CD4-positive, alpha-beta T cell (primary cell): Measurements from ENCODE around the gene DDIT4. TPM values are rescaled to one million over a fixed set of nuclear protein-coding genes. Genes with fewer than 3 reads are reported as not detected.

Experiments used
- ATAC-seq: fragments of 200-7000 bp; cut with Tn5 transposase; one replicate; pipeline ENCODE4 v1.10.0; 2022; ENCODE audit warnings: mild to moderate bottlenecking; ENCODE audit not compliant: poor library complexity
- CTCF ChIA-PET: fragments of 350-600 bp; sonication (Branson Sonifier 250); formaldehyde crosslinking; loops from one replicate; lab custom pipeline; 2021; ENCODE audit warnings: antibody characterized with exemption, inconsistent platforms; lab: Charles Lee
- POLR2A ChIA-PET: fragments of 350-600 bp; sonication (Branson Sonifier 250); formaldehyde crosslinking; loops from one replicate; lab custom pipeline; 2021; ENCODE audit warnings: antibody characterized with exemption, inconsistent platforms; lab: Charles Lee
- DNase-seq, 14 experiments: peaks; one replicate each; pipeline ENCODE4 v3.0.0-alpha.2; 2013 to 2020; ENCODE audit warnings: mixed read lengths in 2 of 14
- H3K27ac ChIP-seq, 2 donors: one replicate each; pipeline versions ENCODE4 v1.5.1 to v1.7.0; 2013; ENCODE audit warnings: low read length in 2 of 2, low read depth in 1 of 2, mild to moderate bottlenecking in 1 of 2
- H3K27me3 ChIP-seq, 2 experiments: 1 replicate in 1 of 2; 2 replicates in 1 of 2; pipeline versions ENCODE4 v1.6.1 to v1.7.0; 2013; ENCODE audit warnings: low read length in 2 of 2, control low read depth in 1 of 2, mild to moderate bottlenecking in 1 of 2, moderate library complexity in 1 of 2; ENCODE audit not compliant: insufficient read depth in 2 of 2, control insufficient read depth in 1 of 2
- H3K36me3 ChIP-seq: one replicate; pipeline ENCODE4 v1.6.1; 2013; ENCODE audit warnings: low read length, control low read depth; ENCODE audit not compliant: insufficient read depth
- H3K4me1 ChIP-seq: one replicate; pipeline ENCODE4 v1.6.1; 2013; ENCODE audit warnings: low read length, control low read depth; ENCODE audit not compliant: insufficient read depth
- H3K4me3 ChIP-seq: one replicate; pipeline ENCODE4 v1.5.1; 2013; ENCODE audit warnings: mild to moderate bottlenecking, low read length, moderate library complexity
- H3K9me3 ChIP-seq, 2 experiments: 1 replicate in 1 of 2; 2 replicates in 1 of 2; pipeline versions ENCODE4 v1.6.1 to v1.7.0; 2013; ENCODE audit warnings: low read length in 2 of 2, mild to moderate bottlenecking in 2 of 2, control low read depth in 1 of 2, moderate library complexity in 1 of 2; ENCODE audit not compliant: control insufficient read depth in 1 of 2, insufficient read depth in 1 of 2
- H3K27ac Mint-ChIP-seq: one replicate; pipeline ENCODE4 v1.8.0; 2020; ENCODE audit warnings: mixed read lengths
- H3K27me3 Mint-ChIP-seq: one replicate; pipeline ENCODE4 v1.8.0; 2021; ENCODE audit warnings: mixed read lengths
- H3K36me3 Mint-ChIP-seq: one replicate; pipeline ENCODE4 v1.8.0; 2021; ENCODE audit warnings: low read depth, mixed read lengths
- H3K4me1 Mint-ChIP-seq: one replicate; pipeline ENCODE4 v1.8.0; 2021; ENCODE audit warnings: low read depth, mixed read lengths
- H3K4me3 Mint-ChIP-seq: one replicate; pipeline ENCODE4 v1.8.0; 2020; ENCODE audit warnings: mild to moderate bottlenecking, mixed read lengths
- H3K9me3 Mint-ChIP-seq: one replicate; pipeline ENCODE4 v1.8.0; 2020; ENCODE audit warnings: mixed read lengths
- intact Hi-C, 2 experiments: fragments of 100-400 bp; cut with DNase I in 1 of 2; cut with micrococcal nuclease in 1 of 2; formaldehyde crosslinking; loops; one replicate each; pipeline versions ENCODE4 v1.15.1 to v1.9.0; 2023 to 2025; cut with DNase I, micrococcal nuclease
- total RNA-seq, 174 experiments: library from RNA in 2 of 174; stranded (reverse) in 2 of 174; gene quantifications; one replicate each; pipeline ENCODE4 v1.2.3 and lab custom pipeline; 2021 to 2026
- TF ChIP-seq, protein P1 (sequence below): fragments of 200-600 bp; IDR thresholded peaks from one replicate; pipeline ENCODE4 v1.8.0; 2022; ENCODE audit warnings: antibody characterized with exemption, mild to moderate bottlenecking

Gene DDIT4
- total RNA-seq, 2 experiments from 2014 or later, result 427 to 436 TPM

- POLR2A ChIA-PET, result no interaction called here
Measured at GRCh38 chr10:72227826-72228225, 45.9 kb upstream of the DDIT4 start.

GRCh38 chr10:72228318-72228751 is 45.4 kb upstream of the DDIT4 start:
- no peaks in the 10 kb centered on the region for H3K27me3 Mint-ChIP-seq
- Histone ChIP-seq H3K27me3 (no peaks in the 10 kb centered on the region), H3K4me3 (no peak overlapping the region), H3K4me1 (peaks cover 24% of the 10 kb centered on the region), H3K27ac (peak overlapping the region in 1 of 2 donors; percentile 14), H3K9me3 (no peaks in the 10 kb centered on the region), H3K36me3 (peaks cover 63% of the 10 kb centered on the region)
- DNase-seq, result no peak
- ATAC-seq, result no peak
- H3K9me3 Mint-ChIP-seq, result no peaks in the 10 kb centered on the region
- peak overlapping the region; percentile 74 for H3K27ac Mint-ChIP-seq
- peak overlapping the region; percentile 13 for H3K4me3 Mint-ChIP-seq
- H3K4me1 Mint-ChIP-seq, result peaks cover 58% of the 10 kb centered on the region
- TF ChIP-seq, protein P1, sequence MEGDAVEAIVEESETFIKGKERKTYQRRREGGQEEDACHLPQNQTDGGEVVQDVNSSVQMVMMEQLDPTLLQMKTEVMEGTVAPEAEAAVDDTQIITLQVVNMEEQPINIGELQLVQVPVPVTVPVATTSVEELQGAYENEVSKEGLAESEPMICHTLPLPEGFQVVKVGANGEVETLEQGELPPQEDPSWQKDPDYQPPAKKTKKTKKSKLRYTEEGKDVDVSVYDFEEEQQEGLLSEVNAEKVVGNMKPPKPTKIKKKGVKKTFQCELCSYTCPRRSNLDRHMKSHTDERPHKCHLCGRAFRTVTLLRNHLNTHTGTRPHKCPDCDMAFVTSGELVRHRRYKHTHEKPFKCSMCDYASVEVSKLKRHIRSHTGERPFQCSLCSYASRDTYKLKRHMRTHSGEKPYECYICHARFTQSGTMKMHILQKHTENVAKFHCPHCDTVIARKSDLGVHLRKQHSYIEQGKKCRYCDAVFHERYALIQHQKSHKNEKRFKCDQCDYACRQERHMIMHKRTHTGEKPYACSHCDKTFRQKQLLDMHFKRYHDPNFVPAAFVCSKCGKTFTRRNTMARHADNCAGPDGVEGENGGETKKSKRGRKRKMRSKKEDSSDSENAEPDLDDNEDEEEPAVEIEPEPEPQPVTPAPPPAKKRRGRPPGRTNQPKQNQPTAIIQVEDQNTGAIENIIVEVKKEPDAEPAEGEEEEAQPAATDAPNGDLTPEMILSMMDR, result no peak
- intact Hi-C loops, result no loop called here
- peaks cover 67% of the 10 kb centered on the region for H3K36me3 Mint-ChIP-seq
- ChIA-PET POLR2A (interaction anchor here (1.5 to 2.0 kb wide), 3 partner anchors 9 to 31 kb away, joined by 3 to 8 read pairs (median 5); partner anchors contain the start of genes ANAPC16 and ASCC1), CTCF (interaction anchor here (0.8 to 2.9 kb wide), 3 partner anchors 20 to 109 kb away, joined by 3 to 12 read pairs (median 4); no protein-coding TSS in a partner anchor)

More at GRCh38 chr10:72227826-72228225, 45.9 kb upstream of the DDIT4 start:
- H3K36me3 Mint-ChIP-seq, result peaks cover 66% of the 10 kb centered on the region
- no peak for ATAC-seq
- H3K9me3 Mint-ChIP-seq, result no peaks in the 10 kb centered on the region
- TF ChIP-seq, protein P1, result no peak
- Histone ChIP-seq H3K27me3 (no peaks in the 10 kb centered on the region), H3K36me3 (peaks cover 59% of the 10 kb centered on the region), H3K4me3 (no peak overlapping the region), H3K27ac (no peak overlapping the region), H3K4me1 (peaks cover 29% of the 10 kb centered on the region), H3K9me3 (no peaks in the 10 kb centered on the region)
- CTCF ChIA-PET, result interaction anchor here (0.8 to 2.9 kb wide), 2 partner anchors 102 to 109 kb away, joined by 4 to 12 read pairs; no protein-coding TSS in a partner anchor
- H3K4me3 Mint-ChIP-seq, result no peak overlapping the region
- peak overlapping the region; percentile 74 for H3K27ac Mint-ChIP-seq
- DNase-seq, result no peak
- no peaks in the 10 kb centered on the region for H3K27me3 Mint-ChIP-seq
- intact Hi-C loops, result loop anchor here in 1 of 2 experiments (2.0 kb wide), 1 partner anchor 109 kb away; no protein-coding TSS in a partner anchor
- H3K4me1 Mint-ChIP-seq, result peaks cover 58% of the 10 kb centered on the region

- TF ChIP-seq, protein P1, result no peak
- H3K36me3 ChIP-seq, result peaks cover 62% of the 10 kb centered on the region
- peak overlapping the region; percentile 74 for H3K27ac Mint-ChIP-seq
- H3K9me3 Mint-ChIP-seq, result no peaks in the 10 kb centered on the region
- DNase-seq (no peak), ATAC-seq (no peak)
- CTCF ChIA-PET, result interaction anchor here (0.7 to 2.9 kb wide), 6 partner anchors 19 to 181 kb away, joined by 3 to 12 read pairs (median 4); no protein-coding TSS in a partner anchor
- intact Hi-C loops, result no loop called here
- no peaks in the 10 kb centered on the region for H3K27me3 Mint-ChIP-seq
- peak overlapping the region in 1 of 2 donors; percentile 4 for H3K27ac ChIP-seq
- peaks cover 47% of the 10 kb centered on the region for H3K4me1 Mint-ChIP-seq
- no peak overlapping the region for H3K4me3 Mint-ChIP-seq
- H3K4me3 ChIP-seq, result no peak overlapping the region
- peaks cover 20% of the 10 kb centered on the region for H3K4me1 ChIP-seq
- POLR2A ChIA-PET, result interaction anchor here (0.6 to 2.0 kb wide), 5 partner anchors 8 to 67 kb away, joined by 3 to 8 read pairs (median 3); partner anchors contain the start of genes ANAPC16 and ASCC1
- H3K27me3 ChIP-seq, result no peaks in the 10 kb centered on the region
- H3K36me3 Mint-ChIP-seq, result peaks cover 62% of the 10 kb centered on the region
- no peaks in the 10 kb centered on the region for H3K9me3 ChIP-seq
Measured at GRCh38 chr10:72229261-72230251, 44.2 kb upstream of the DDIT4 start.
